Measurements from ENCODE around the gene PLXNA4.

DNA sequence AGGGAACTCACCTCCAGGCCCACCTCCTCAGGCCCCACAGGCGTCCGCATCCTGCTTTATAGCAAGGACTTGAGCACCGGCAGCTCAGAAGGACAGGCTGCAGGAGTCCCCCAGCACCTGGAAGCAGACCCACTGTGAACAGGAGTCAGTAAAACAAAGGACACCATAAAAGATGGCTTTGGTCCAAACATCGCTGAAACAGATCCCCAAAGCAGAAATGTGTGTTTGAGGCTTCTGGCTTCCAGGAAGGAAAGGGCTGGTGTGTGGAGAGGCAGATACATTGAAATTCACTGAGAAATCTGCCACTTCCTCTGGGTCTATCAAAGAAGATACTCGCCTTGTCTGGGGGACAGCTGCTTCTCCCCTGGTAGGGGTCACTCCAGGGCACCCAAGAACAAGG, 286.2 kb downstream of the PLXNA4 start:
- TF ChIP-seq, protein P1, sequence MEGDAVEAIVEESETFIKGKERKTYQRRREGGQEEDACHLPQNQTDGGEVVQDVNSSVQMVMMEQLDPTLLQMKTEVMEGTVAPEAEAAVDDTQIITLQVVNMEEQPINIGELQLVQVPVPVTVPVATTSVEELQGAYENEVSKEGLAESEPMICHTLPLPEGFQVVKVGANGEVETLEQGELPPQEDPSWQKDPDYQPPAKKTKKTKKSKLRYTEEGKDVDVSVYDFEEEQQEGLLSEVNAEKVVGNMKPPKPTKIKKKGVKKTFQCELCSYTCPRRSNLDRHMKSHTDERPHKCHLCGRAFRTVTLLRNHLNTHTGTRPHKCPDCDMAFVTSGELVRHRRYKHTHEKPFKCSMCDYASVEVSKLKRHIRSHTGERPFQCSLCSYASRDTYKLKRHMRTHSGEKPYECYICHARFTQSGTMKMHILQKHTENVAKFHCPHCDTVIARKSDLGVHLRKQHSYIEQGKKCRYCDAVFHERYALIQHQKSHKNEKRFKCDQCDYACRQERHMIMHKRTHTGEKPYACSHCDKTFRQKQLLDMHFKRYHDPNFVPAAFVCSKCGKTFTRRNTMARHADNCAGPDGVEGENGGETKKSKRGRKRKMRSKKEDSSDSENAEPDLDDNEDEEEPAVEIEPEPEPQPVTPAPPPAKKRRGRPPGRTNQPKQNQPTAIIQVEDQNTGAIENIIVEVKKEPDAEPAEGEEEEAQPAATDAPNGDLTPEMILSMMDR (IDR thresholded peaks at IDR 0.05) = no peak
- no peak for TF ChIP-seq POLR2A (IDR thresholded peaks at IDR 0.05)
